HG03460 (cell line): ENCODE data around the gene SPECC1L.
"Not testable (repeated sequence)": the region's sequence is repeated elsewhere in the genome, so short reads cannot be mapped to it uniquely, and the experiment has no call there.

Source experiments
- ATAC-seq: cut with Tn5 transposase; IDR thresholded peaks from one replicate; pipeline ENCODE4 v1.9.1; 2021; ENCODE audit not compliant: unreplicated experiment

The SPECC1L gene, protein sequence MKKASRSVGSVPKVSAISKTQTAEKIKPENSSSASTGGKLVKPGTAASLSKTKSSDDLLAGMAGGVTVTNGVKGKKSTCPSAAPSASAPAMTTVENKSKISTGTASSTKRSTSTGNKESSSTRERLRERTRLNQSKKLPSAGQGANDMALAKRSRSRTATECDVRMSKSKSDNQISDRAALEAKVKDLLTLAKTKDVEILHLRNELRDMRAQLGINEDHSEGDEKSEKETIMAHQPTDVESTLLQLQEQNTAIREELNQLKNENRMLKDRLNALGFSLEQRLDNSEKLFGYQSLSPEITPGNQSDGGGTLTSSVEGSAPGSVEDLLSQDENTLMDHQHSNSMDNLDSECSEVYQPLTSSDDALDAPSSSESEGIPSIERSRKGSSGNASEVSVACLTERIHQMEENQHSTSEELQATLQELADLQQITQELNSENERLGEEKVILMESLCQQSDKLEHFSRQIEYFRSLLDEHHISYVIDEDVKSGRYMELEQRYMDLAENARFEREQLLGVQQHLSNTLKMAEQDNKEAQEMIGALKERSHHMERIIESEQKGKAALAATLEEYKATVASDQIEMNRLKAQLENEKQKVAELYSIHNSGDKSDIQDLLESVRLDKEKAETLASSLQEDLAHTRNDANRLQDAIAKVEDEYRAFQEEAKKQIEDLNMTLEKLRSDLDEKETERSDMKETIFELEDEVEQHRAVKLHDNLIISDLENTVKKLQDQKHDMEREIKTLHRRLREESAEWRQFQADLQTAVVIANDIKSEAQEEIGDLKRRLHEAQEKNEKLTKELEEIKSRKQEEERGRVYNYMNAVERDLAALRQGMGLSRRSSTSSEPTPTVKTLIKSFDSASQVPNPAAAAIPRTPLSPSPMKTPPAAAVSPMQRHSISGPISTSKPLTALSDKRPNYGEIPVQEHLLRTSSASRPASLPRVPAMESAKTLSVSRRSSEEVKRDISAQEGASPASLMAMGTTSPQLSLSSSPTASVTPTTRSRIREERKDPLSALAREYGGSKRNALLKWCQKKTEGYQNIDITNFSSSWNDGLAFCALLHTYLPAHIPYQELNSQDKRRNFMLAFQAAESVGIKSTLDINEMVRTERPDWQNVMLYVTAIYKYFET

DNA sequence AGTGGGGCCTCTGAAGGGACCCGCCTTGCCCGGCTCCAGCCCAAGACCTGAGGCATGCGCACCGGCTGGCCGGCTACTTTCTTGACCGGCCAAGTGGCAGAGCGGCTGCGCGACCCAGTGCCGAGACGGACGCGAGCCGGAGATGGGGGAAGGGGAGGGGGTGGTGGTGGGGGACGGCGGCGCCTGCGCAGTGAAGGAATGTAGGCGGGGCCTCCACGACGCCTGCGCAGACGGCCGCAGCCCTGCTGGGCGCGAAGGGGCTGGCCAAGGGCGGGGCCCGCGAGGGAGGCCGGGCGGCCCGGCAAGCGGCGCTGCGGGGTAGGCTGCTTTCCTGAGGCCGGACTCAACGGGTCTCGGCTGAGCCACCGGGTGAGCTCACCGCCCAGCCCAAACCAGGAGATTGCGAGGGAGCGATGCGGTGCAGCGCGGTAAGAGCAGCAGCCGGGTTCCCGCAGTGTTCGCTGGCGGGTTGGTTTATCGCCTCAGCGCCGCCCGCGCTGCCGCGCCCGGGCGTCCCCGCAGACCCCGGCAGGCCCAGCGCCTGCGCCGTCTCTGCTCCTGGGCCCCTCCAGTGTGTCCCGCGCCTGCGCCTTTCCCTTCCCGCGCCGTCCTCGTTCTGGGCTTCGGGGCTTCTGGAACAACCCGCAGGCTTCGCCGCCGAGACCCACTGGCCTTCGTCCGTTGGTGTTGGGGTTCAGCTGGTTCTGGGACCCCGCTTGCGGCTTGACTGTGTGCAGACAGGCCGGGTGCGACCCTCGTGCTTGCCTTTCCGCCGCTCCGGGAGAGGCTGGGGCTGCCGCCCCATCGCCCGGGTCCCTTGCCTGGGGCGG, at the start of gene SPECC1L:
Gene SPECC1L (plus strand): TSS at position 276 of the 830 bp plus-strand sequence. CDS start 31,401 bp downstream, outside the sequence.
- peak; percentile 84 for ATAC-seq

DNA sequence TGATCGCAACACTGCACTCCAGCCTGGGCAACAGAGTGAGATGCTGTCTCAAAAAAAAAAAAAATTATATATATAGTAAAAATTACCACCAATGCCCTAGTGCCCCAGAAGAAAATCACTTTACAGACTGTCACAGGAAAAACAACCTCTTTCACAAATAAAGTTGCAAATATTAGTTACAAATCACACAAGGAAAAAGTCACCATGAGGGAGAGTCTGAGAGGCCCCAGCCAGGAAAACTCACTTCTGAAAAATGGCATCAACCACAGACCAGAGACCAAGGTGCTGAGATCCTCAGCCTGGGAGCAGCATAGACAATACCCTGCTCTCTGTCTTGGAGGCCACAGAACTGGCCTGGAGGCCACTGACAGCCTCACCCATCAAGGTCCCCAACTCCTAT, 46.2 kb upstream of the SPECC1L start:
- no peak for ATAC-seq

DNA sequence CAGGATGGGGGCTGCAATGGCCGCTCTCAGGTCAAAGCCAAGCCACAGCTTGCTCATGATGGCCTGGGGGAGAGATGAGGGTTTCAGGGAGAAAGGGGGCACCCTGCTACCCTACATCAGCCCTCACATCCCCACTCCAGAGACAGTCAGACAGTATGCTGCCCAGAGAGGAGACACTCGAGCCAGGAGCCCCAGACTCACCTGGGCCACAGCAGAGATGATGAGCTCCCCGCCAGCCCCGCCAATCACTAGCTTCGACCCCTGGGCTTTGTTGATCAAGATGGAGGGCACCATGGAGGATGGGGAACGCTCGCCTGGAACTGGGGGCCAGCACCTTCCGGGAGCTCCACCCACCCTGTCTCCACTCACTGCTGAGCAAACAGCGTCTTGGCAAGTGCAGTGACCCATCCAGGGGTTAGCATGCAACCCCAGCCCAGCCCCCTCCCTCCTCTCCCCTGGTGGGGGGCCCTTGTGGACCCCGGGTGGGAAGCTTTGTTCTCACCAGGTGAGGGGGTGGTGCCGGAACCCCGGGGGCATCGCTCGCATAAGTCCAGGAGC, 45.5 kb upstream of the SPECC1L start:
- ATAC-seq, result no peak

DNA sequence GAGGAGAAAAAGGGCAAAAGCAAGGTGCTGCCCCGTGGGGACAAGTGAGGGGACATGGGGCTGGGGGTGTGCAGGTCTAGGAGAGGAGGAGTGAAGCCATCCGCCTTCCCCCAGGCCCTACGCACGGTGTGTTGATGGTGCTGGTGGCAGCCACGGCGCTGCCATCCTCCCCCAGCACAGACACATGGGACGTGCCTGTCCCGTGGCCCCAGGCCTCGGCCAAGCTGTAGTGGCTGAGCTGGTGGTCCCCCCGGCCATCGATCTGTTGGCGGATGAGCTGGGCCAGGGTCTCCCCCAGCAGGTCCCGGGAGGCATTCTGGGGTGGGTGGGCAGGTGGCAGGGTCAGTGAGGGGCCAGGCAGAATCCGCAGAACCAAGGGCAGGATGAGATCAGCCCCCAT, 44.7 kb upstream of the SPECC1L start:
- no peak for ATAC-seq

DNA sequence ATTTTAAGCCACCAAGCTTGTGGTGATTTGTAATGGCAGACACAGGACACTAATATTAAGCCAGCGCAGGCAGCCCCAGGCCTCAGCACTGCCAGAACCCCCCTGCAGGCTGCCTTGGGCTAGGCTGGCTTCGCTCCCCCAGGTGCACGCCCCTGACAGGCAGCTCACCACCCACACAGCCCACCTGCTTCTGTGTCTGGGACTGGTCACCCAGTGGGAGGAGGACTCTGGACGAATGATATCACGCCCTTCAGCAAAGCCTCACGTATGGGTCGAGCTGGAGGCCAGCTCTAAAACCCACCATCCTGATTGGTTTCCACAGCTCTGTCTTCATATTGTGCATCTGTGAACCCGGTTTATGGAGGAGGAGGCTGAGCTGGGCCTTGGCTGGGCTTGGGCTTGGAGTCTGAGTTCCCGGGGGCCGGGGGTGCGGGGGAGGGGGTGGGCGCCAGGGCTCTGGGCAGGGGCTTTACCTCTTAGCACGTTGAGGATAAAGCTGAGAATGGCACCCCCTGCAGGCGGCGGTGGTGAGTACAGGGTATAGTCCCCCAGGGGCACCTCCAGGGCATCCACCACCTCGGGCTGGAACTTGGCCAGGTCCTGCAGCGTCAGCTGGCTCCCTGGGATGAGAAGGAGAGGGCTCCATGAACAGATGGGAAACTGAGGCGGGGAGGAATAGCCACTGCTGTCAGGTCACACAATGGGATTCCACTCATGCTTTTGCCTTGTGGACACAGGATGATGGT, 39.5 kb upstream of the SPECC1L start:
- no peak for ATAC-seq

DNA sequence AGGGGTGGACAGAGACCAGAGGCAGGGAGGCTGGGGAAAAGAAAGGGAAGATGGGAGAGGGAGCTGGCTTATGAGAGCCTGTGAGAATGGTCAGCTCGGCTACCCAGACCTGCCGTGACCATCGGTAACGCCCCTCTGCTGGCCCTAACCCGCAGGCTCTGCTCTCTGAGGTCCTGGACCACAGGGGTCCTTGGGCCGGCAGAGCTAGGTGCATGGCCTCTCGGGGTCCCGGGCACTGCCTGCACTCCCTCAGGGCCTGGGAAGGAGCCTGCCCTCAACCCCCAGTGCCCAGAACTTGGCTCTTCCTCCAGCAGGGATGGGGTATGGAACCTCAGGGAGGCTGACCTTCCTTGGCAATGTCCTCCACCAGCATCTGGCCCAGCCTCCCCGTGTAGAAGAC, 38.9 kb upstream of the SPECC1L start:
- ATAC-seq, result no peak

DNA sequence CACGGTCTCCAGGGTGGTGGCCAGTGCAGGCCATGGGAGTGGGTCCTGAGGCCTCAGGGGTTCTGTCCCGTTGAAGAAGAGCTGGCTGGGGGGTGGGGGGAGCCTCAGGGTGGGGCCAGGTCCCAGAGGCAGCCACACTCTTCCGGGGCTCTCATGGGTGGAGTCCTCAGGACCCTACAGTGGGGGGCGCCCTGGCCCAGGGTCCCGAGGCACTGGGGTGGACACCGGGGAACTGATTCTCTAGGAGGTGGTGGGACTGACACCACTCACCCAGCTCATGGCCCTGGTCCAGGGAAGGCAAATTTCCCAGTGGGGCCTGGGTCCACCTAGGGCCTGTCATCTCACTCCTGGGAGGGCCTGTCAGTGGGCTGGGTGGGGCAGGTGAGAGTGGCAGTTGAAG, 38.5 kb upstream of the SPECC1L start:
- ATAC-seq, result no peak

DNA sequence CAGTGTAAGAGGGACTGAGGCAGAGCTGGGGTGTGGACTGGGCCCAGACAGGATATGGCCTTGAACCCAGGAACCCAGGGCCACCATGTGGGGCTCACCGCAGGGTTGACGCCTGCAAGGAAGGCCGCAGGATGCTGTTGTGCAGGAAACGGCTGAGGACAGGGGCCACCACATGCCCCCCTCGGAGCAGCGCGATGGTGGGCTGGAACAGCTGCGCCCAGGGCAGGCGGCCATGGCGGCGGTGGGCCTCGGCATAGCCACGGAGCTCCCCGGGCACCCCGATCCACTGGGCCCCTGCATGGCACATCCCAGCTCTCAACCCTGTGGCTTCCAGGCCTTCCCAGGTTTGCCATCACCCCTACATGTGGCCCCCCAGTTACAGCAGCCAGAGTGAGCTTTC, 37.9 kb upstream of the SPECC1L start:
- ATAC-seq, result no peak

DNA sequence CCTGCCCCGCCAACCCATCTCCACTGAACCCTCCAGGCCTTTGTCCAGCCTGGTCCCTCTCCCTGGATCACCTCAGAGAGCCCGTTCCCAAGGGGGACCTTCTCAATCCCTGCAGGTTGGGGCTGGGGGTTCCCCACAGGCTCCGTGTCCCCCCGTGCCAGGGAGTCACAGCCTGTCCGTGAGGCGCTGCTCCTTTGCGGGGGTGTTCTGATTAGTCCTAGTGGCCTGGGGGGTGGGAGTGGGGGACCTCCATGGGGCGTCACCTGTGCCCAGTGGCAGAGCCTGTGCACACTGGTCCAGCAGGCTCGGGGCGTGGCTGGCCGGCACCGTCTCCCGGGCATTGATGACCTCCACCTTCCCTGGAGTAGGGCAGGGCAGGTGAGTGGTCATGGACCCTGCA, 37.4 kb upstream of the SPECC1L start:
- ATAC-seq, result no peak

DNA sequence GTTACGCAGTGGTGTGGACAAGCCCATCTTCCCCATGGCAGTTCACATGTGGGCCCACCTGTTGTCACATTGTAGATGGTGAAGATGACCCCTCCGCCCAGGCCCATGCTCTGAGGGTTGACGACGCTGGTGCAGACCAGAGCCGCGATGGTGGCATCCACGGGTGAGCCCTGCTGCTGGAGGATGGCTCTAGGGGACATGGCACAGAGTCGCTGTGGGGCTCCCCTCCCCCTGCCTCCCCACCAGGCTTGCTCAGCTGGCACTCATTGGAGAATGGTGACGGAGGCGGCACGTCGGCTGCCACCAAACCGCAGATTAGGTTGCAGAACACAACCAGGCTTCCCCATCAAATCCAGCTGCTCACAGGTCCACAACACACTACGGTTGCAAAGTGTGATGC, 36.8 kb upstream of the SPECC1L start:
- ATAC-seq, result no peak

DNA sequence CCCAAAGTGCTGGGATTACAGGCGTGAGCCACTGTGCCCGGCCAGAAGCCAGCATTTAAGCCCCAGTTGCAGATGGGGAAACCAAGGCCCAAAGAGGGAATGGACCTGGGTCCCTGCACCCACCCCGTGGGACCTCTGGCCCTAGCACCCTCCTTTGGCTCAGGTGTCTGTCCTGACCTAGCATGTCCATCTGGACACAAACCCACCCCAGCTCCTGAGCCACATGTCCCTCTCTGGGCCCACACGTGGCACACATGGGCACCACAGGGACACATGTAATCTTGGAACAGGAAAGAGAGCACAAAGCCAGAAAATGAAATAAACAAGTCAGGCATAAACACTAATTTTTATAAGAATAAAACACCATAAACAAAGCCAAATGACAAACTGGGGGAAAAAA, 35.3 kb upstream of the SPECC1L start:
- no peak for ATAC-seq

DNA sequence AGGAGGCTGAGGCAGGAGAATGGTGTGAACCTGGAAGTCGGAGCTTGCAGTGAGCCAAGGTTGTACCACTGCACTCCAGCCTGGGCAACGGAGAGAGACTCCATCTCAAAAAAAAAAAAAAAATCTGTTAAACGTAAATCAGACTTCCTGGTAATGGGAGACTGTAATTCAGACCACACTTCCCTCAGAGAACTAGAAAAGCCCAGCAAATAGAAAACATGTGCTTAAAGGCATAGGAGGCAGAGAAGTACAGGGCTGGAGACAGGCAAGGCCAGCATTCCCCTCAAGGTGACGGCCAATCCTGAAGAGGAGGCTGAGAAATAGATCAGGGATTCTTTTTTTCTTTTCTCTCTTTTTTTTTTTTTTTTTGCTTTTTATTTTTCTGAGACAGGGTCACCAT, 34.0 kb upstream of the SPECC1L start:
- ATAC-seq, result no peak

DNA sequence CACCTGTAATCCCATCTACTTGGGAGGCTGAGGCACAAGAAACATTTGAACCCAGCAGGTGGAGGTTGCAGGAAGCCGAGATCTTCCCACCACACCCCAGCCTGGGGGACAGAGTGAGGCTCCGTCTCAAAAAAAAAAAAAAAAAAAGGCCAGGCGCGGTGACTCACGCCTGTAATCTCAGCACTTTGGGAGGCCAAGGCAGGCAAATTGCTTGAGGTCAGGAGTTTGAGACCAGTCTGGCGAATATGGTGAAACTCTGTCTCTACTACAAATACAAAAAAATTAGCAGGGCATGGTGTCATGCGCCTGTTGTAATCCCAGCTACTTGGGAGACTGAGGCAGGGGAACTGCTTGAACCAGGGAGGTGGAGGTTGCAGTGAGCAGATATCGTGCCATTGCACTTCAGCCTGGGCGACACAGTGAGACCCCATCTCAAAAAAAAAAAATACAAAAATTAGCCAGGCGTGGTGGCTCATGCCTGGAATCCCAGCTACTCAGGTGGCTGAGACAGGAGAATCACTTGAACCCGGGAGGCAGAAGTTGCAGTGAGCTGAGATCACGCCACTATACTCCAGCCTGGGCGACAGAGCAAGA, 32.4 kb upstream of the SPECC1L start:
- ATAC-seq, result not testable (repeated sequence)

DNA sequence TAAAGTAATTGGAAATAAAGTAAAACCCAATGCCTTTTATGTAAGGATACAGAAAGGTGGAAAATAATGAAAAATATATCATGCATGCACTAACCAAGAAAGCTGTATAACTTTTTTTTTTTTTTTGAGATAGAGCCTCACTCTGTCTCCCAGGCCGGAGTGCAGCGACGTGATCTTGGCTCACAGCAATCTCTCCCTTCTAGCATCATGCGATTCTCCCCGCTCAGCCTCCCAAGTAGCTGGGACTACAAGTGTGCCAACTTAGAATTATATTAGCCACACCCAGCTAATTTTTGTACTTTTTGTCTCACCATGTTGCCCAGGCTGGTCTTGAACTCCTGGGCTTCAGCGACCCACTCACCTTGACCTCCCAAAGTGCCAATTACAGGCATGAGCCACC, 30.2 kb upstream of the SPECC1L start:
- ATAC-seq, result no peak

DNA sequence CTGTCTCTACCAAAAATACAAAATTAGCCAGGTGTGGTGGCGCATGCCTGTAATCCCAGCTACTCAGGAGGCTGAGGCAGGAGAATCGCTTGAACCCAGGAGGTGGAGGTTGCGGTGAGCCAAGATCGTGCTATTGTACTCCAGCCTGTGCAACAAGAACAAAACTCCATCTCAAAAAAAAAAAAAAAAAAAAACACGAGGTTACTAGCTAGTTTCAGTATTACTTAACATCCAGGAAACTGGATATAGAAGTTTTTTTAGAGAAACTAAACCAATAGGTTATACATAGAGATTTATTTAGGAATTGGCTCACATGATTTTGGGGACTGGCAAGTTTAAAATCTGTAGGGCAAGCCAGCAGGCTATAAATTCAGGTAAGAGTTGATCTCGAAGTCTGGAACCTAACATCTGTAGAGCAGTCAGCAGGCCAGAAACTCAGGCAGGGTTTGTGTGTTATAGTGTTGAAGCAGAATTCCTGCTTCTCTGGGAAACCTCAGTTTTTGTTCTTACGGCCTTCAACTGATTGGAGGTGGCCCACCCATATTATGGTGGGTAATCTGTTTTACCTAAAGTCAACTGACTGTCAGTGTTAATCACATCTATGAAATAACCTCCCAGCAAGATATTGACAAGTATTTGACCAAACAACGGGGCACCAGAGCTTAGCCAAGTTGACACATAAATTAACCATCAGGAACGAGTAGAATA, 29.5 kb upstream of the SPECC1L start:
- ATAC-seq, result not testable (repeated sequence)

DNA sequence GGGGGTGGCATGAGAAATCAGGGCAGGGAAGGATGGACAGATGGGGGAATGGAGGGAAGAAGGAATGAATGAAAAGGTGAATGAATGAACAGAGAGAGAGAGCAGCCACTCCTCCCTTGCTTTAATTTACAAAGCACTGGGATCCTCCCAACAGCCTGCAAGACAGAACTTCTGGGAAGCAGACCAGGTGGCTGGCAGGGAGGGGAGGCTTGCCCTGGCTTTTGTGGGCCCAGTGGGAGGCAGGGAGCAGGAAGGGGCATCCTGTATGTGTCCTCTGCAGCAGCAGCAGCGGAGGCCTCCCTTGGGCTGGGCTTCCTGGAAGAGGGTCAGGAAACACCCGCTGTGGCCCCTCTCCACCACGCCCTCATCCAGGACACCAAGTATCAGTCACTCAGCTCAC, 27.2 kb upstream of the SPECC1L start:
- ATAC-seq, result not testable (repeated sequence)

DNA sequence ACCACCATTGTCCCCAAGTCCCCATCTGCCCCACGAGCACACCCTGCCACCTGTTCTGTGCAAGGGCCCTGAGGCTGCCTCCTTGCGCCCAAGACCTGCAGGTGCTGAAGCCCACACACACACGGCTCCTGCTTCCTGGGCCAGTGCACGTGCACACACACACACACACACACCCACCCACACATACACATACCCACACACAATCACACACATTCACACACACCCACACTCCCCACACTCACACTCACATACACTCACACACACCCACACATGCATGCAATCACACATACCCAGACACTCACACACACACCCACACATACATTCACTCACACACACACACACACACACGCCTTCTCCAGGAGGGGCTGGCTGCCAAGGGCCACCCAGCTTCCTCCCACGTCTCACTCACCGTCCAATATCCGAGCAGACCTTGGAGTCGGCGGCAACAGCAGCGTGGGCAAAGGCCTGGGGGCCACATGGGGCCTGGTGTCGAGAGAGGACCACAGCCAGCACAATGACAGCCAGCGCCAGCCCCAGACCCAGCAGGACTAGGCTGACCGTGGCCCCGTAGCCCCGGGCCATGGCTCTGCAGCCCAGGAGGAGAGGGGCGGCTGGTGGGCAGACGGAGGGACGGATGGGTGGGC, 26.4 kb upstream of the SPECC1L start:
- no peak for ATAC-seq

DNA sequence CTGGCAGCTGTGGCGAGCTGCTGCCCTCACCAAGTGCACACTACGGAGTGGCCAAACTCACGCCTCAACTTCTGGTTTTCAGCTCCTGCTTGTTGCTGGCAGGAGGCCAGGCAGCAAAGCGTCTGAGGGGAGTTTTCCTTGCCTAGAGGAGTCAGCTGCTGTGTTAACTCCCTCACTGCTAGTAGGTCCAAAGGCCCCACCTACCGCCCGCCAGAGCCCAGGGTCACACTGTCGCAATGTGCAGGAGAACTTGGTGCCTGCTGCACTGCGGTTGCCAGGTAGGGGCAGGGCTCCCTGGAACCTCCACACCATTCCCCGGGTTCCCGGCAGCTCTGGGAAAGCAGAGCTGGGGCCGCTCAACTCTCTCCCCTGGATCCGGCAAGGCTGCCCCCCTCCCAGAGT, 25.6 kb upstream of the SPECC1L start, which contains the start of gene GGT5:
Gene GGT5 (minus strand): TSS at position 53 of the 402 bp plus-strand sequence. CDS start 357 bp downstream, outside the sequence.
- not testable (repeated sequence) for ATAC-seq
